Ishikawa (cell line): Measurements from ENCODE around the gene OR1K1.

Experiments
- CREB1 ChIP-seq: IDR thresholded peaks from 2 replicates; pipeline ENCODE4 v1.6.1; 2012; ENCODE audit warnings: low read depth
- EGR1 ChIP-seq: IDR thresholded peaks from 2 replicates; pipeline ENCODE4 v1.6.1; 2012
- EP300 ChIP-seq: IDR thresholded peaks from 2 replicates; pipeline ENCODE4 v1.6.1; 2012; ENCODE audit warnings: borderline replicate concordance
- FOXM1 ChIP-seq: IDR thresholded peaks from 2 replicates; pipeline ENCODE4 v1.6.1; 2012; ENCODE audit warnings: low read depth, borderline replicate concordance
- RAD21 ChIP-seq: IDR thresholded peaks from 2 replicates; pipeline ENCODE4 v1.6.1; 2012; ENCODE audit warnings: low read depth
- REST ChIP-seq: IDR thresholded peaks from 2 replicates; pipeline ENCODE4 v1.6.1; 2012; ENCODE audit warnings: low read depth, mild to moderate bottlenecking
- TAF1 ChIP-seq: IDR thresholded peaks from 2 replicates; pipeline ENCODE4 v1.6.1; 2012; ENCODE audit warnings: low read depth, mild to moderate bottlenecking

DNA sequence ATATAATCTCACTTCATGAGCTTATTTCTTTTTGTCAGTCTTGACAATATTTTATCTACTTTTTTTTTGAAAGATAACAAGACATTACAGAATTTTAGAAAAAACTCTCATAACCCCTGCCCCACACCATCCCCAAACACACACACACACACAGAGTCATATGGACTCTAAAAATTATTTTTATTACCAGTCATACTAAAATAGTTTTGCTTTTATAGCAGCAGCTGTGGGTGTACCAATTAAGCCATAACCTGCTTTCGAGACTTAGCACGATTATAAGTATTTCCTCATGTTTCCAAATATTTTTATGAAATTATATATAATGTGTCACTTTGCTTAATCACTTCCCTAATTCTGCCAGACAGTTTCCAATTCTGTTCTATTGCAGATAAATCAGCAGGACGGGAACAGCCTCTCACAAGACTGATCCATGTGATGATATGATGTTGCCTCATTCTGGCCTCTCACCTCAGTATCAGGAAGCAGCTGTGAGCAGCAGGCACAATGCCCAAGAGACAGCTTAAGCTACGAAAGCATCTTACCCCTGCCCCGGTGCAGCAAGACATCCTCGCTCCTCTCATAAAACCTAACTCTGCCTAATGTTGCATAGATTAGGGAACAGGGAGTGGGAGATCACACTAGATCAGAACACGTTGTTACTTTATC lies 21.5 kb downstream of the OR1K1 start:
- TF ChIP-seq TAF1 (no peak), RAD21 (no peak), CREB1 (no peak), REST (no peak), EP300 (no peak), FOXM1 (no peak), EGR1 (no peak)
